ENCODE results near the gene MRPL9.
"Not testable (repeated sequence)": the region's sequence is repeated elsewhere in the genome, so short reads cannot be mapped to it uniquely, and the experiment has no call there.

Gene MRPL9

GRCh38 chr1:151783796-151784195 lies 20.5 kb upstream of the MRPL9 start:
- Histone ChIP-seq H3K79me2 (ENCODE audit: low read length) (no peaks in the 10 kb centered on the region), H3K27me3 (ENCODE audit: low read depth, low read length) (peaks cover 3% of the 10 kb centered on the region; the same call in 1 of the 2 replicates), H3K4me2 (ENCODE audit: low read length) (no peak overlapping the region), H3K4me3 (ENCODE audit: low read length) (no peak overlapping the region), H3K27ac (ENCODE audit: low read length) (no peak overlapping the region), H3K4me1 (ENCODE audit: low read length) (0 out of 2 replicates have a peak, but pooled peaks cover 3% of the 10 kb centered on the region), H4K20me1 (ENCODE audit: insufficient read depth, low read length) (no peaks in the 10 kb centered on the region), H2AFZ (ENCODE audit: low read depth, low read length) (no peak overlapping the region), H3K9me3 (ENCODE audit: insufficient read depth, low read length) (no peaks in the 10 kb centered on the region), H3K9ac (ENCODE audit: low read length) (no peak overlapping the region), H3K36me3 (replicated peaks; ENCODE audit: low read depth, low read length) (no peaks in the 10 kb centered on the region)
- TF ChIP-seq, protein P1, sequence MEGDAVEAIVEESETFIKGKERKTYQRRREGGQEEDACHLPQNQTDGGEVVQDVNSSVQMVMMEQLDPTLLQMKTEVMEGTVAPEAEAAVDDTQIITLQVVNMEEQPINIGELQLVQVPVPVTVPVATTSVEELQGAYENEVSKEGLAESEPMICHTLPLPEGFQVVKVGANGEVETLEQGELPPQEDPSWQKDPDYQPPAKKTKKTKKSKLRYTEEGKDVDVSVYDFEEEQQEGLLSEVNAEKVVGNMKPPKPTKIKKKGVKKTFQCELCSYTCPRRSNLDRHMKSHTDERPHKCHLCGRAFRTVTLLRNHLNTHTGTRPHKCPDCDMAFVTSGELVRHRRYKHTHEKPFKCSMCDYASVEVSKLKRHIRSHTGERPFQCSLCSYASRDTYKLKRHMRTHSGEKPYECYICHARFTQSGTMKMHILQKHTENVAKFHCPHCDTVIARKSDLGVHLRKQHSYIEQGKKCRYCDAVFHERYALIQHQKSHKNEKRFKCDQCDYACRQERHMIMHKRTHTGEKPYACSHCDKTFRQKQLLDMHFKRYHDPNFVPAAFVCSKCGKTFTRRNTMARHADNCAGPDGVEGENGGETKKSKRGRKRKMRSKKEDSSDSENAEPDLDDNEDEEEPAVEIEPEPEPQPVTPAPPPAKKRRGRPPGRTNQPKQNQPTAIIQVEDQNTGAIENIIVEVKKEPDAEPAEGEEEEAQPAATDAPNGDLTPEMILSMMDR (IDR thresholded peaks at IDR 0.05; ENCODE audit: low read depth, low read length) = no peak
- no peak for TF ChIP-seq EZH2phosphoT487 (IDR thresholded peaks at IDR 0.05; ENCODE audit: low read depth)

- Histone ChIP-seq H3K4me2 (ENCODE audit: low read length) (no peak overlapping the region), H4K20me1 (ENCODE audit: insufficient read depth, low read length) (no peaks in the 10 kb centered on the region), H3K79me2 (ENCODE audit: low read length) (no peaks in the 10 kb centered on the region), H3K4me1 (ENCODE audit: low read length) (0 out of 2 replicates have a peak, but pooled peaks cover 3% of the 10 kb centered on the region), H3K27me3 (ENCODE audit: low read depth, low read length) (peaks cover 3% of the 10 kb centered on the region; the same call in 1 of the 2 replicates), H3K9ac (ENCODE audit: low read length) (no peak overlapping the region), H3K27ac (ENCODE audit: low read length) (no peak overlapping the region), H3K36me3 (replicated peaks; ENCODE audit: low read depth, low read length) (no peaks in the 10 kb centered on the region), H2AFZ (ENCODE audit: low read depth, low read length) (no peak overlapping the region), H3K4me3 (ENCODE audit: low read length) (no peak overlapping the region), H3K9me3 (ENCODE audit: insufficient read depth, low read length) (no peaks in the 10 kb centered on the region)
- no peak for TF ChIP-seq EZH2phosphoT487 (IDR thresholded peaks at IDR 0.05; ENCODE audit: low read depth)
- TF ChIP-seq, protein P1 (IDR thresholded peaks at IDR 0.05; ENCODE audit: low read depth, low read length) = no peak
Observed at GRCh38 chr1:151782741-151783140, 19.4 kb upstream of the MRPL9 start.

- H2AFZ ChIP-seq (ENCODE audit: low read depth, low read length); H3K9me3 ChIP-seq (ENCODE audit: insufficient read depth, low read length); H3K4me3 ChIP-seq (ENCODE audit: low read length); H3K9ac ChIP-seq (ENCODE audit: low read length); H3K27me3 ChIP-seq (ENCODE audit: low read depth, low read length); H3K79me2 ChIP-seq (ENCODE audit: low read length); H3K36me3 ChIP-seq (replicated peaks; ENCODE audit: low read depth, low read length); H3K4me2 ChIP-seq (ENCODE audit: low read length); H4K20me1 ChIP-seq (ENCODE audit: insufficient read depth, low read length); H3K27ac ChIP-seq (ENCODE audit: low read length); H3K4me1 ChIP-seq (ENCODE audit: low read length): not testable (repeated sequence)
Observed at GRCh38 chr1:151782026-151782425, 18.7 kb upstream of the MRPL9 start.

- H4K20me1 ChIP-seq (ENCODE audit: insufficient read depth, low read length); H3K36me3 ChIP-seq (replicated peaks; ENCODE audit: low read depth, low read length); H2AFZ ChIP-seq (ENCODE audit: low read depth, low read length); H3K4me3 ChIP-seq (ENCODE audit: low read length); H3K27ac ChIP-seq (ENCODE audit: low read length); H3K9ac ChIP-seq (ENCODE audit: low read length); H3K9me3 ChIP-seq (ENCODE audit: insufficient read depth, low read length); H3K79me2 ChIP-seq (ENCODE audit: low read length); H3K4me2 ChIP-seq (ENCODE audit: low read length); H3K4me1 ChIP-seq (ENCODE audit: low read length); H3K27me3 ChIP-seq (ENCODE audit: low read depth, low read length): not testable (repeated sequence)
Observed at GRCh38 chr1:151780736-151781135, 17.4 kb upstream of the MRPL9 start.

- Histone ChIP-seq H3K79me2 (ENCODE audit: low read length) (no peaks in the 10 kb centered on the region), H3K9ac (ENCODE audit: low read length) (no peak overlapping the region), H3K4me2 (ENCODE audit: low read length) (no peak overlapping the region), H3K4me3 (ENCODE audit: low read length) (no peak overlapping the region), H3K27me3 (ENCODE audit: low read depth, low read length) (peaks cover 3% of the 10 kb centered on the region; the same call in 1 of the 2 replicates), H3K27ac (ENCODE audit: low read length) (no peak overlapping the region), H4K20me1 (ENCODE audit: insufficient read depth, low read length) (no peaks in the 10 kb centered on the region), H2AFZ (ENCODE audit: low read depth, low read length) (no peak overlapping the region), H3K4me1 (ENCODE audit: low read length) (0 out of 2 replicates have a peak, but pooled peaks cover 3% of the 10 kb centered on the region), H3K9me3 (ENCODE audit: insufficient read depth, low read length) (no peaks in the 10 kb centered on the region), H3K36me3 (replicated peaks; ENCODE audit: low read depth, low read length) (peaks cover 11% of the 10 kb centered on the region)
- TF ChIP-seq, protein P1 (IDR thresholded peaks at IDR 0.05; ENCODE audit: low read depth, low read length) = no peak
- TF ChIP-seq EZH2phosphoT487 (IDR thresholded peaks at IDR 0.05; ENCODE audit: low read depth) = no peak
Observed at GRCh38 chr1:151779852-151780251, 16.6 kb upstream of the MRPL9 start.
